ENCODE results near the gene ERC1. TPM values are rescaled to one million over a fixed set of nuclear protein-coding genes. Genes with fewer than 3 reads are reported as not detected.

The ERC1 gene
- total and polyA plus RNA-seq, 7 donors, result 5.4 to 97.8 (median 34.6) TPM

GRCh38 chr12:1179128-1179527, 188.1 kb downstream of the ERC1 start:
- no peak overlapping the region for H3K4me3 ChIP-seq
- intact Hi-C loops (cut with DNase I), result no loop called here
- H3K27ac ChIP-seq, result no peak overlapping the region
- H3K36me3 ChIP-seq, result peaks cover 0 to 10% (median 0%) of the 10 kb centered on the region in 4 donors
- no peak for DNase-seq
- no peaks in the 10 kb centered on the region for H3K4me1 ChIP-seq
- 96% methylated on average over 1 of the region's 1 CpG for WGBS, 2 donors
- TF ChIP-seq EP300 (IDR thresholded peaks at IDR 0.05), result no peak
- TF ChIP-seq CTCF (IDR thresholded peaks at IDR 0.05), result no peak
- TF ChIP-seq POLR2AphosphoS5 (IDR thresholded peaks at IDR 0.05), result no peak
- no peak for TF ChIP-seq POLR2A (IDR thresholded peaks at IDR 0.05)
- H3K27me3 ChIP-seq, result no peaks in the 10 kb centered on the region
- H3K9me3 ChIP-seq, result no peaks in the 10 kb centered on the region

GRCh38 chr12:1182069-1182468, 191.0 kb downstream of the ERC1 start:
- Histone ChIP-seq H3K27ac (no peak overlapping the region), H3K27me3 (no peaks in the 10 kb centered on the region), H3K4me3 (no peak overlapping the region), H3K4me1 (no peaks in the 10 kb centered on the region), H3K36me3 (peaks cover 0 to 35% (median 2%) of the 10 kb centered on the region in 4 donors), H3K9me3 (no peaks in the 10 kb centered on the region)
- 89 to 95% methylated on average over 2 of the region's 2 CpGs for WGBS, 2 donors
- TF ChIP-seq CTCF (IDR thresholded peaks at IDR 0.05), result no peak
- TF ChIP-seq EP300 (IDR thresholded peaks at IDR 0.05), result no peak
- TF ChIP-seq POLR2A (IDR thresholded peaks at IDR 0.05), result no peak
- no peak for TF ChIP-seq POLR2AphosphoS5 (IDR thresholded peaks at IDR 0.05)
- no peak for DNase-seq
- intact Hi-C loops (cut with DNase I), result no loop called here

- H3K27me3 ChIP-seq, result no peaks in the 10 kb centered on the region
- no peak overlapping the region for H3K4me3 ChIP-seq
- DNase-seq, result no peak
- TF ChIP-seq CTCF (IDR thresholded peaks at IDR 0.05) (no peak), POLR2AphosphoS5 (IDR thresholded peaks at IDR 0.05) (no peak), POLR2A (IDR thresholded peaks at IDR 0.05) (no peak), EP300 (IDR thresholded peaks at IDR 0.05) (no peak)
- WGBS, 2 donors, result 96 to 99% methylated on average over 2 of the region's 2 CpGs
- H3K9me3 ChIP-seq, result no peaks in the 10 kb centered on the region
- no peaks in the 10 kb centered on the region for H3K4me1 ChIP-seq
- H3K27ac ChIP-seq, result no peak overlapping the region
- intact Hi-C loops (cut with DNase I), result no loop called here
- H3K36me3 ChIP-seq, result peaks cover 0 to 40% (median 2%) of the 10 kb centered on the region in 4 donors
Measured at GRCh38 chr12:1184402-1184801, 193.4 kb downstream of the ERC1 start.

GRCh38 chr12:1185460-1186182, 194.6 kb downstream of the ERC1 start:
- 74 to 77% methylated on average over 3 of the region's 3 CpGs for WGBS, 2 donors
- H3K27me3 ChIP-seq, result no peaks in the 10 kb centered on the region
- intact Hi-C loops (cut with DNase I), result no loop called here
- H3K9me3 ChIP-seq, result no peaks in the 10 kb centered on the region
- H3K4me1 ChIP-seq, result no peaks in the 10 kb centered on the region
- TF ChIP-seq CTCF (IDR thresholded peaks at IDR 0.05), result no peak
- TF ChIP-seq POLR2AphosphoS5 (IDR thresholded peaks at IDR 0.05), result no peak
- TF ChIP-seq EP300 (IDR thresholded peaks at IDR 0.05), result no peak
- TF ChIP-seq POLR2A (IDR thresholded peaks at IDR 0.05), result no peak
- no peak overlapping the region for H3K27ac ChIP-seq
- DNase-seq, result no peak
- H3K36me3 ChIP-seq, result peaks cover 0 to 50% (median 2%) of the 10 kb centered on the region in 4 donors
- H3K4me3 ChIP-seq, result no peak overlapping the region

GRCh38 chr12:1186298-1186697, 195.3 kb downstream of the ERC1 start:
- WGBS, 2 donors, result 97% methylated on average over 3 of the region's 3 CpGs

More at GRCh38 chr12:1186298-1186697, 195.3 kb downstream of the ERC1 start:
- no peaks in the 10 kb centered on the region for H3K9me3 ChIP-seq
- TF ChIP-seq POLR2A (IDR thresholded peaks at IDR 0.05) (no peak), POLR2AphosphoS5 (IDR thresholded peaks at IDR 0.05) (no peak)
- peaks cover 0 to 57% (median 2%) of the 10 kb centered on the region in 4 donors for H3K36me3 ChIP-seq
- intact Hi-C loops (cut with DNase I), result no loop called here
- DNase-seq, result no peak
- no peak overlapping the region for H3K4me3 ChIP-seq
- no peaks in the 10 kb centered on the region for H3K27me3 ChIP-seq
- H3K27ac ChIP-seq, result no peak overlapping the region
- no peaks in the 10 kb centered on the region for H3K4me1 ChIP-seq
